ENCODE measurements around the gene GAK.

GRCh38 chr4:925171-925570 is 6.9 kb downstream of the GAK start:
- TF ChIP-seq CTCF (IDR thresholded peaks at IDR 0.05): no peak
- no peak for TF ChIP-seq POLR2A (IDR thresholded peaks at IDR 0.05)

All from right lobe of liver (tissue), 4 donors.